ENCODE results near the gene PKP3.

- TF ChIP-seq, protein P1, sequence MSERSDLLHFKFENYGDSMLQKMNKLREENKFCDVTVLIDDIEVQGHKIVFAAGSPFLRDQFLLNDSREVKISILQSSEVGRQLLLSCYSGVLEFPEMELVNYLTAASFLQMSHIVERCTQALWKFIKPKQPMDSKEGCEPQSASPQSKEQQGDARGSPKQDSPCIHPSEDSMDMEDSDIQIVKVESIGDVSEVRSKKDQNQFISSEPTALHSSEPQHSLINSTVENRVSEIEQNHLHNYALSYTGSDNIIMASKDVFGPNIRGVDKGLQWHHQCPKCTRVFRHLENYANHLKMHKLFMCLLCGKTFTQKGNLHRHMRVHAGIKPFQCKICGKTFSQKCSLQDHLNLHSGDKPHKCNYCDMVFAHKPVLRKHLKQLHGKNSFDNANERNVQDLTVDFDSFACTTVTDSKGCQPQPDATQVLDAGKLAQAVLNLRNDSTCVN (CRISPR knock-in tag; IDR thresholded peaks at IDR 0.05) = no peak
- TF ChIP-seq, protein P2, sequence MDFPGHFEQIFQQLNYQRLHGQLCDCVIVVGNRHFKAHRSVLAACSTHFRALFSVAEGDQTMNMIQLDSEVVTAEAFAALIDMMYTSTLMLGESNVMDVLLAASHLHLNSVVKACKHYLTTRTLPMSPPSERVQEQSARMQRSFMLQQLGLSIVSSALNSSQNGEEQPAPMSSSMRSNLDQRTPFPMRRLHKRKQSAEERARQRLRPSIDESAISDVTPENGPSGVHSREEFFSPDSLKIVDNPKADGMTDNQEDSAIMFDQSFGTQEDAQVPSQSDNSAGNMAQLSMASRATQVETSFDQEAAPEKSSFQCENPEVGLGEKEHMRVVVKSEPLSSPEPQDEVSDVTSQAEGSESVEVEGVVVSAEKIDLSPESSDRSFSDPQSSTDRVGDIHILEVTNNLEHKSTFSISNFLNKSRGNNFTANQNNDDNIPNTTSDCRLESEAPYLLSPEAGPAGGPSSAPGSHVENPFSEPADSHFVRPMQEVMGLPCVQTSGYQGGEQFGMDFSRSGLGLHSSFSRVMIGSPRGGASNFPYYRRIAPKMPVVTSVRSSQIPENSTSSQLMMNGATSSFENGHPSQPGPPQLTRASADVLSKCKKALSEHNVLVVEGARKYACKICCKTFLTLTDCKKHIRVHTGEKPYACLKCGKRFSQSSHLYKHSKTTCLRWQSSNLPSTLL (IDR thresholded peaks at IDR 0.05) = no peak
- TF ChIP-seq, protein P3, sequence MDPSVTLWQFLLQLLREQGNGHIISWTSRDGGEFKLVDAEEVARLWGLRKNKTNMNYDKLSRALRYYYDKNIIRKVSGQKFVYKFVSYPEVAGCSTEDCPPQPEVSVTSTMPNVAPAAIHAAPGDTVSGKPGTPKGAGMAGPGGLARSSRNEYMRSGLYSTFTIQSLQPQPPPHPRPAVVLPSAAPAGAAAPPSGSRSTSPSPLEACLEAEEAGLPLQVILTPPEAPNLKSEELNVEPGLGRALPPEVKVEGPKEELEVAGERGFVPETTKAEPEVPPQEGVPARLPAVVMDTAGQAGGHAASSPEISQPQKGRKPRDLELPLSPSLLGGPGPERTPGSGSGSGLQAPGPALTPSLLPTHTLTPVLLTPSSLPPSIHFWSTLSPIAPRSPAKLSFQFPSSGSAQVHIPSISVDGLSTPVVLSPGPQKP (CRISPR knock-in tag; IDR thresholded peaks at IDR 0.05) = no peak
- no peak for TF ChIP-seq SIN3A (IDR thresholded peaks at IDR 0.05; ENCODE audit: borderline replicate concordance in 2 of 2, control insufficient read depth in 1 of 2, low read depth in 2 of 2, low read length in 2 of 2)
- TF ChIP-seq IRF2 (CRISPR knock-in tag; IDR thresholded peaks at IDR 0.05) = no peak
- TF ChIP-seq HDAC6 (IDR thresholded peaks at IDR 0.05; ENCODE audit: low read depth, low read length) = no peak
- TF ChIP-seq KDM4B (IDR thresholded peaks at IDR 0.05; ENCODE audit: borderline replicate concordance in 2 of 2, low read depth in 1 of 2) = no peak
- no peak for TF ChIP-seq FOXP1 (CRISPR knock-in tag; IDR thresholded peaks at IDR 0.05)
- TF ChIP-seq ATF2 (CRISPR knock-in tag; IDR thresholded peaks at IDR 0.05) = no peak
Observed at GRCh38 chr11:360326-361280, 33.4 kb upstream of the PKP3 start.

Measured in K562 (cell line).